Smooth muscle cell (in vitro differentiated cells): ENCODE results near the gene PPT1. TPM values are rescaled to one million over a fixed set of nuclear protein-coding genes. Genes with fewer than 3 reads are reported as not detected.

Experiments
- DNase-seq: peaks from one replicate; lab custom pipeline; 2025; ENCODE audit not compliant: unreplicated experiment; lab: John Stamatoyannopoulos, UW
- H2AFZ ChIP-seq: fragments of 200-600 bp; sonication (generic); 2 replicates; pipeline ENCODE4 v1.6.0; 2016; ENCODE audit warnings: antibody characterized with exemption, low read depth, mild to moderate bottlenecking
- H3F3A ChIP-seq: fragments of 200-600 bp; sonication (generic); 2 replicates; pipeline ENCODE4 v1.6.0; 2017; ENCODE audit warnings: antibody characterized with exemption, low read depth
- H3K27ac ChIP-seq: fragments of 200-600 bp; sonication (generic); 2 replicates; pipeline ENCODE4 v1.5.1; 2016; ENCODE audit warnings: low read depth, mild to moderate bottlenecking
- H3K27me3 ChIP-seq: fragments of 200-600 bp; sonication (generic); 2 replicates; pipeline ENCODE4 v1.6.1; 2016; ENCODE audit warnings: low read depth, mild to moderate bottlenecking
- H3K36me3 ChIP-seq: fragments of 200-600 bp; sonication (generic); 2 replicates; pipeline ENCODE4 v1.5.1; 2016; ENCODE audit warnings: low read depth
- H3K4me1 ChIP-seq: fragments of 200-600 bp; sonication (generic); 2 replicates; pipeline ENCODE4 v1.5.1; 2016; ENCODE audit warnings: low read depth
- H3K4me2 ChIP-seq: fragments of 200-600 bp; sonication (generic); 2 replicates; pipeline ENCODE4 v1.6.0; 2016; ENCODE audit warnings: mild to moderate bottlenecking
- H3K4me3 ChIP-seq: fragments of 200-600 bp; sonication (generic); 2 replicates; pipeline ENCODE4 v1.5.1; 2016; ENCODE audit warnings: mild to moderate bottlenecking
- H3K79me2 ChIP-seq: fragments of 200-600 bp; sonication (generic); 2 replicates; pipeline ENCODE4 v1.6.0; 2016; ENCODE audit warnings: low read depth, mild to moderate bottlenecking
- H3K9ac ChIP-seq: fragments of 200-600 bp; sonication (generic); 2 replicates; pipeline ENCODE4 v1.6.0; 2016; ENCODE audit warnings: low read depth
- H3K9me3 ChIP-seq: fragments of 200-600 bp; sonication (generic); replicated peaks from 2 replicates; pipeline ENCODE4 v1.5.1; 2016; ENCODE audit warnings: low read depth
- H4K20me1 ChIP-seq: fragments of 200-600 bp; sonication (generic); 2 replicates; pipeline ENCODE4 v1.6.0; 2016; ENCODE audit warnings: low read depth
- WGBS: methylation state at CpG from one replicate; pipeline ENCODE4 v1.1.7; 2016; ENCODE audit warnings: low lambda C conversion rate; 5-methylcytosine and 5-hydroxymethylcytosine counted together
- polyA plus RNA-seq: library from polyadenylated mRNA; unstranded; fragments of >200 nt; fragmentation: Nextera tagmentation; extraction: Ambion mirVana; gene quantifications from 2 replicates; pipeline ENCODE4 v1.2.1, GENCODE V29; 2016
- total RNA-seq: library from RNA; depleted of rRNA; stranded (reverse); fragments of >200 nt; gene quantifications from 2 replicates; pipeline ENCODE4 v1.2.3, GENCODE V29; 2014
- TF ChIP-seq, protein P1 (sequence below): fragments of 200-600 bp; sonication (generic); IDR thresholded peaks from 2 replicates; pipeline ENCODE4 v1.5.1; 2017; ENCODE audit warnings: borderline replicate concordance, mild to moderate bottlenecking, antibody characterized with exemption; ENCODE audit not compliant: insufficient read depth, poor library complexity, severe bottlenecking

The PPT1 gene
- total and polyA plus RNA-seq, 2 experiments from 2014 or later, result 72.5 to 85.6 TPM

DNA sequence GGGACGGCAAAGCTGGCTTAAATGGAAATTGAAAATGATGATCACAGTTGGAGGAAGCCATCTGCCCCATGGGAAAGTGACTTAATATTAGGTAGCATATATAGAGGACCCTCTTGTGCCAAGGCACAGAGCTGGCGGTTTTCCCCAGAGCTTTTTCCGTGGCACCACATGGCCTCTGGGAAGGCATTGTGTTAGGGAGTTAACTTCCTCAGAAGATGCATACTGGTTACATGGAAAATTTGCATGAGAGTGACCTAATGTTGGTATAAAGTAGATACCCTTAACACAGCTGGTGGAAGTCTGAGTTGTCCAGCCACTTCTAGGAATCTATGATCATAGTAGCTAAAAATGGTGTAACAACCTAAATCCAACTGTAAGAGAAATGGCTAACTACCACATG lies 29.2 kb downstream of the PPT1 start:
- WGBS, result 98% methylated on average over 3 of the region's 3 CpGs
- Histone ChIP-seq H3K4me3 (no peak overlapping the region), H3F3A (peaks cover 11% of the 10 kb centered on the region), H3K4me1 (no peaks in the 10 kb centered on the region), H4K20me1 (peaks cover 52% of the 10 kb centered on the region), H3K36me3 (peaks cover 60% of the 10 kb centered on the region), H3K9ac (no peak overlapping the region), H3K9me3 (no peaks in the 10 kb centered on the region), H3K27ac (no peak overlapping the region), H3K79me2 (peaks cover 16% of the 10 kb centered on the region), H3K27me3 (no peaks in the 10 kb centered on the region), H2AFZ (no peak overlapping the region), H3K4me2 (no peak overlapping the region)
- DNase-seq, result no peak
- TF ChIP-seq, protein P1, sequence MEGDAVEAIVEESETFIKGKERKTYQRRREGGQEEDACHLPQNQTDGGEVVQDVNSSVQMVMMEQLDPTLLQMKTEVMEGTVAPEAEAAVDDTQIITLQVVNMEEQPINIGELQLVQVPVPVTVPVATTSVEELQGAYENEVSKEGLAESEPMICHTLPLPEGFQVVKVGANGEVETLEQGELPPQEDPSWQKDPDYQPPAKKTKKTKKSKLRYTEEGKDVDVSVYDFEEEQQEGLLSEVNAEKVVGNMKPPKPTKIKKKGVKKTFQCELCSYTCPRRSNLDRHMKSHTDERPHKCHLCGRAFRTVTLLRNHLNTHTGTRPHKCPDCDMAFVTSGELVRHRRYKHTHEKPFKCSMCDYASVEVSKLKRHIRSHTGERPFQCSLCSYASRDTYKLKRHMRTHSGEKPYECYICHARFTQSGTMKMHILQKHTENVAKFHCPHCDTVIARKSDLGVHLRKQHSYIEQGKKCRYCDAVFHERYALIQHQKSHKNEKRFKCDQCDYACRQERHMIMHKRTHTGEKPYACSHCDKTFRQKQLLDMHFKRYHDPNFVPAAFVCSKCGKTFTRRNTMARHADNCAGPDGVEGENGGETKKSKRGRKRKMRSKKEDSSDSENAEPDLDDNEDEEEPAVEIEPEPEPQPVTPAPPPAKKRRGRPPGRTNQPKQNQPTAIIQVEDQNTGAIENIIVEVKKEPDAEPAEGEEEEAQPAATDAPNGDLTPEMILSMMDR, result no peak

DNA sequence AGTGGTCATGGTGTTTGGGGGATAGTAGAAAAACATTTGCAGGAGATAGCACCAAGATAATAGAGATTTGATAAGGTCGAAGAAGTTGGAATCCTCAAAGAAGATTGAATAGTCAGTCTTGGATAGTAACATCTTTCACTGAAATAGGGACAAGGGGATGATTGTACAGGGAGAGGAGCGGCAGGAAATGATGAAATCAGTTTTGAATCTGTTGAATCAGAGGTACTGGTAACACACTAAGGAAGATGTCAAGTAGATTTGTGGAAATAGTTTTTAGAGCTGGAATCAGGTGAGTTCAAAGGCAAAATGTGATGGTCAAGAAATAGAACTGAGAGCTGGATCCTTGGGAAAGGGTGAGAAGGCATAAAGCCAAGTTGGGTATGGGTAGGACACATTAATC lies 30.0 kb downstream of the PPT1 start:
- Histone ChIP-seq H4K20me1 (peaks cover 60% of the 10 kb centered on the region), H3K79me2 (peaks cover 22% of the 10 kb centered on the region), H3K4me2 (no peak overlapping the region), H3K4me3 (no peak overlapping the region), H3K36me3 (peaks cover 56% of the 10 kb centered on the region), H3K4me1 (no peaks in the 10 kb centered on the region), H3K9ac (no peak overlapping the region), H3F3A (peaks cover 8% of the 10 kb centered on the region), H3K27ac (no peak overlapping the region), H2AFZ (no peak overlapping the region), H3K9me3 (no peaks in the 10 kb centered on the region), H3K27me3 (no peaks in the 10 kb centered on the region)
- WGBS, result 88% methylated on average over 2 of the region's 2 CpGs
- TF ChIP-seq, protein P1, result no peak
- DNase-seq, result no peak

DNA sequence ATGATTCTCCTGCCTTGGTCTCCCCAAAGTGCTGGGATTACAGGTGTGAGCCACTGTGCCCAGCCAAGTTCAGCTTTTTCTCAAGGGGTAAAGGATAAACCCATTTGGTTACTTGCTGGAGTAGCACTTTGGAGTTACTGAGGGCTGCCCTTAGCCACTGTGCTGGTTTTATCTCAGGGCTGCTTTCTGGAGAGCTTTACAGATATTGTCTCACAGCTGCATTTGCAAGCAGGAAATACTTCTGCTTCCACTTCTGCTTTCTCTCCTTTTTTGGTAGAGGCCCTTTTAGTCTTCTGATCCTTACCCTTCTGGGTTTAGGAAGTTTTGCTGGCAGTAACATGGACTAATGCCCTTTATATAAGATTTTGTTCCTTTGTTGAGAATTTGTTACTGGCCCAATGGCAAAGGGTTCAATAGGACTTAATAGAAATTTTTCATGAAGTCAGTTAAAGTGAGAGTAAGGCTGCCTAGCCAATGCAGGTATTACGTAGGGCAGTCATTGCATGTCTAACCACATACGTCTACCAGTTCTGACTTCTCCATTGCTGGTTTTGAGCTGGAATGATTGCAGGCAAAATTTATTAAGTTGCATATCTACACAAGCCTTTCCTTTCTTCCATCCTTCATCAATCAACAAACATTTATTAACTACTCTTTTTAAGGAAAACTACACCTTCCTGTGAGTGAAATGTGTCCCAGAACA lies 32.1 kb downstream of the PPT1 start:
- peaks cover 81% of the 10 kb centered on the region for H4K20me1 ChIP-seq
- H3K79me2 ChIP-seq, result peaks cover 42% of the 10 kb centered on the region
- H3K27me3 ChIP-seq, result no peaks in the 10 kb centered on the region
- H3K9ac ChIP-seq, result no peak overlapping the region
- no peak overlapping the region for H3K27ac ChIP-seq
- no peak for DNase-seq
- H3K9me3 ChIP-seq, result no peaks in the 10 kb centered on the region
- H3K36me3 ChIP-seq, result peaks cover 55% of the 10 kb centered on the region
- H3F3A ChIP-seq, result peaks cover 8% of the 10 kb centered on the region
- WGBS, result 94% methylated on average over 2 of the region's 2 CpGs
- H3K4me3 ChIP-seq, result no peak overlapping the region
- no peak overlapping the region for H2AFZ ChIP-seq
- no peaks in the 10 kb centered on the region for H3K4me1 ChIP-seq
- TF ChIP-seq, protein P1, result no peak
- no peak overlapping the region for H3K4me2 ChIP-seq
